Activated CD8-positive, alpha-beta T cell treated with anti-CD3 and anti-CD28 coated beads for 36 hours (primary cell): ENCODE data around the gene APOC3. TPM values are rescaled to one million over a fixed set of nuclear protein-coding genes. Genes with fewer than 3 reads are reported as not detected.

ENCODE experiments used
- ATAC-seq: fragments of 200-7000 bp; cut with Tn5 transposase; one replicate; pipeline ENCODE4 v1.10.0; 2021; ENCODE audit warnings: mild to moderate bottlenecking, moderate library complexity
- CTCF ChIA-PET: fragments of 350-600 bp; sonication (Branson Sonifier 250); formaldehyde crosslinking; loops from one replicate; lab custom pipeline; 2021; ENCODE audit warnings: antibody characterized with exemption; lab: Charles Lee
- POLR2A ChIA-PET: fragments of 350-600 bp; sonication (Branson Sonifier 250); formaldehyde crosslinking; loops from one replicate; lab custom pipeline; 2021; ENCODE audit warnings: antibody characterized with exemption; lab: Charles Lee
- DNase-seq: peaks from one replicate; pipeline ENCODE4 v3.0.0-alpha.2; 2020
- H3K27ac Mint-ChIP-seq: one replicate; pipeline ENCODE4 v1.8.0; 2021; ENCODE audit warnings: mild to moderate bottlenecking, mixed read lengths
- H3K27me3 Mint-ChIP-seq: one replicate; pipeline ENCODE4 v1.8.0; 2021; ENCODE audit warnings: mixed read lengths
- H3K36me3 Mint-ChIP-seq: one replicate; pipeline ENCODE4 v1.8.0; 2021; ENCODE audit warnings: low read depth, mixed read lengths
- H3K4me1 Mint-ChIP-seq: one replicate; pipeline ENCODE4 v1.8.0; 2021; ENCODE audit warnings: low read depth, mixed read lengths
- H3K4me3 Mint-ChIP-seq: one replicate; pipeline ENCODE4 v1.8.0; 2021; ENCODE audit warnings: mild to moderate bottlenecking, moderate library complexity, mixed read lengths
- H3K9me3 Mint-ChIP-seq: one replicate; pipeline ENCODE4 v1.8.0; 2021; ENCODE audit warnings: mixed read lengths
- CTCF ChIP-seq: fragments of 200-600 bp; IDR thresholded peaks from one replicate; pipeline ENCODE4 v1.8.0; 2022; ENCODE audit warnings: antibody characterized with exemption, mild to moderate bottlenecking
- intact Hi-C: fragments of 100-400 bp; cut with micrococcal nuclease; formaldehyde crosslinking; loops from one replicate; pipeline ENCODE4 v1.10.0; 2022
- total RNA-seq, 2 experiments: library from RNA; stranded (reverse); gene quantifications; one replicate each; pipeline ENCODE4 v1.2.3, GENCODE V29; 2021

The APOC3 gene
- total RNA-seq, 2 experiments from 2014 or later: not detected

DNA sequence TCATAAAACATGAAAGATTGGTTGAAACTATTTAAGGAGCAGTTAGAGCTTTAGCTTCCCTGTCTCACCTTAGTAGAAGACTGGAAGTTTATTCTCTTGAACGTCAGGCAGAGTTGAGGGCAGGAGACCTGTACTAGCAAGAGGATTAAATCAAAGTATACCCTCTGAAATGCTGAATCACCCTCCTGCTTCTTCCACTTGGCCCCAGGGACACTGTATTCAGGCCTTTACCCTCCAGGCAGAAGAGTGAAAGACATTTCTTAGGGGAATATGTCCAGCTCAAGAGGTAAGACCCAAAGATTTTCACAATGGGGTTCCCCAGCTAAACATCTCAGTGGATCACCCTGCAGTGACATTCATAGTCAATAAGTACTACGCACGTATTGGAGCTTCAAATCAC, 18.5 kb upstream of the APOC3 start:
- POLR2A ChIA-PET: no interaction called here
- H3K4me3 Mint-ChIP-seq: no peak overlapping the region
- intact Hi-C loops: no loop called here
- ATAC-seq: no peak
- peaks cover 2% of the 10 kb centered on the region for H3K27me3 Mint-ChIP-seq
- no peak for DNase-seq
- no peak for TF ChIP-seq CTCF
- H3K27ac Mint-ChIP-seq: no peak overlapping the region
- CTCF ChIA-PET: interaction anchor here (1.6 to 2.5 kb wide), 2 partner anchors 20 to 25 kb away, joined by 5 to 13 read pairs; partner anchors contain the start of gene APOA5
- no peaks in the 10 kb centered on the region for H3K9me3 Mint-ChIP-seq
- H3K4me1 Mint-ChIP-seq: no peaks in the 10 kb centered on the region
- no peaks in the 10 kb centered on the region for H3K36me3 Mint-ChIP-seq

GRCh38 chr11:116812109-116812508, 17.6 kb upstream of the APOC3 start:
- Mint-ChIP-seq H3K9me3 (no peaks in the 10 kb centered on the region), H3K4me3 (no peak overlapping the region), H3K27ac (no peak overlapping the region), H3K4me1 (no peaks in the 10 kb centered on the region), H3K27me3 (peaks cover 2% of the 10 kb centered on the region), H3K36me3 (no peaks in the 10 kb centered on the region)
- DNase-seq (no peak), ATAC-seq (no peak)
- CTCF ChIA-PET: interaction anchor here (1.0 to 2.3 kb wide), 4 partner anchors 10 to 23 kb away, joined by 4 to 14 read pairs (median 4); partner anchors contain the start of gene APOA5
- intact Hi-C loops: no loop called here
- TF ChIP-seq CTCF: no peak
- POLR2A ChIA-PET: interaction anchor here (0.8 kb wide), 1 partner anchor 23 kb away, joined by 3 read pairs; no protein-coding TSS in a partner anchor

DNA sequence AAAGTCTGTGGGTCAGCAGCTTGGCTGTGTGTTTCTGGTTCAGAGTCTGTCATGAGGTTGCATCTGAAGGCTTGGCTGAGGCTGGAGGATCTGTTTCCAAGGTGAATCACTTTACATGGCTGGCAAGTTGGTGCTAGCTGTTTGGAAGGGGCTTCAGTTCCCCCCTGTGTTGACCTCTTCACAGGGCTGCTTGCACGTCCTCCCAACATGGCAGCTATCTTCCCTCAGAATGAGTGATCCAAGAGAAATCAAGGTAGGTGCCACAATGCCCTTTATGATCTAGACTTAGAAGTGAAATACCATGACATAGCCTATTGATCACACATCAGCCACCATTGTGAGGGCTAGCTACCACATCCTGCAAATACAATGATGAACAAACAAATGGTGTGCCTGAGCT, 16.5 kb upstream of the APOC3 start:
- Mint-ChIP-seq H3K36me3 (no peaks in the 10 kb centered on the region), H3K27me3 (peaks cover 2% of the 10 kb centered on the region), H3K4me3 (no peak overlapping the region), H3K9me3 (no peaks in the 10 kb centered on the region), H3K27ac (no peak overlapping the region), H3K4me1 (no peaks in the 10 kb centered on the region)
- TF ChIP-seq CTCF: no peak
- no peak for DNase-seq
- ChIA-PET POLR2A (interaction anchor here (0.8 kb wide), 1 partner anchor 22 kb away, joined by 3 read pairs; no protein-coding TSS in a partner anchor), CTCF (interaction anchor here (1.0 to 2.3 kb wide), 8 partner anchors 8 to 293 kb away, joined by 3 to 14 read pairs (median 4); partner anchors contain the start of gene APOA5)
- ATAC-seq: no peak
- intact Hi-C loops: no loop called here

DNA sequence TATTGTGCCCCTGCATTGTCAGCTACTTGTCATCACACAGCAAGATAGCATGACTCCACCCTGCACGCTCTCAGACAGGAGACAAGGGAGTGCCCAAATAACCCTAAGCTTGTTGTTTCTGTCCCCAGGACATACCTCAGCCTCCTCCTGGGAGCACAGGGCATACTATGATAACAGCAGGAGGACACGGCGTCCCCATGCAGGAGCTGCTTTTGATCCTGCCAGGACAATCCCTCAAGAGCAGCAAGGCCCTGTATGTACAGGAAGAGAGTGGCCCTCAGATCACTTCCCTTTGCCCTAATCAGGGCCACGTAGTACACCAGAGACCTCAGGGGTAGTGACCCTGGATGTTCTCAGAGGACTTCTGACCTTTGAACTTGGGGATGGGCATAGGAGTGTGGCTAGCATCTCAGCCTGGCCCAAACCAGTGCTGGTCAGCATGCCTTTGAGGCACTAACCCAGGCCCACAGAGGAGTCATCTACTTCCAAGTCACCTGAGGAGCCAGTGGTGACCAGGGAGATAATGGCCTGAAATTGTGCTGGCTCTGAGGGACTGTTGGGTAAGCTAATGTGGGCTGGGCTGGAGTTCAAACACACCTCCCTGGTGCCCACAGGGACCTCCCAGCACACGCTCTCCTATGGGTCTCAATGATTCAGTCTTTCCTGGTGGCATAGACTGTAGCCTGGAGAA, 15.8 kb upstream of the APOC3 start:
- H3K9me3 Mint-ChIP-seq: no peaks in the 10 kb centered on the region
- DNase-seq (no peak), ATAC-seq (no peak)
- peaks cover 2% of the 10 kb centered on the region for H3K27me3 Mint-ChIP-seq
- POLR2A ChIA-PET: no interaction called here
- no peaks in the 10 kb centered on the region for H3K36me3 Mint-ChIP-seq
- H3K4me1 Mint-ChIP-seq: no peaks in the 10 kb centered on the region
- CTCF ChIA-PET: interaction anchor here (1.0 to 2.3 kb wide), 5 partner anchors 7 to 292 kb away, joined by 3 to 14 read pairs (median 3); no protein-coding TSS in a partner anchor
- intact Hi-C loops: no loop called here
- TF ChIP-seq CTCF: no peak
- no peak overlapping the region for H3K27ac Mint-ChIP-seq
- no peak overlapping the region for H3K4me3 Mint-ChIP-seq

GRCh38 chr11:116814502-116814901, 15.2 kb upstream of the APOC3 start:
- no peak for TF ChIP-seq CTCF
- H3K36me3 Mint-ChIP-seq: no peaks in the 10 kb centered on the region
- H3K9me3 Mint-ChIP-seq: no peaks in the 10 kb centered on the region
- ChIA-PET POLR2A (no interaction called here), CTCF (no interaction called here)
- intact Hi-C loops: no loop called here
- H3K4me3 Mint-ChIP-seq: no peak overlapping the region
- no peak overlapping the region for H3K27ac Mint-ChIP-seq
- no peaks in the 10 kb centered on the region for H3K4me1 Mint-ChIP-seq
- ATAC-seq (no peak), DNase-seq (no peak)
- no peaks in the 10 kb centered on the region for H3K27me3 Mint-ChIP-seq
